Keratinocyte (primary cell): Measurements from ENCODE around the gene FNDC8. TPM values are rescaled to one million over a fixed set of nuclear protein-coding genes. Genes with fewer than 3 reads are reported as not detected.
A peak's percentile ranks its signal among the peaks of the same experiment; 100 is the strongest.

Experiments
- DNase-seq: peaks from one replicate; pipeline ENCODE4 v3.0.0-alpha.2; 2011; ENCODE audit warnings: low read depth, missing footprints, low spot score
- FAIRE-seq: peaks from 2 replicates; lab custom pipeline; 2011; peaks lifted over from hg19 to GRCh38; lab: Jason Lieb, UNC
- H2AFZ ChIP-seq: 2 replicates; pipeline ENCODE4 v1.6.0; 2012; ENCODE audit warnings: low read length, control low read depth, inconsistent platforms; ENCODE audit not compliant: control insufficient read depth
- H3K27ac ChIP-seq: 2 replicates; pipeline ENCODE4 v1.5.1; 2011; ENCODE audit warnings: low read length; ENCODE audit not compliant: control insufficient read depth, insufficient read depth
- H3K27me3 ChIP-seq: 3 replicates; pipeline ENCODE4 v1.6.0; 2011; ENCODE audit warnings: low read length; ENCODE audit not compliant: control insufficient read depth, insufficient read depth; ENCODE audit errors: extremely low read depth
- H3K36me3 ChIP-seq, 2 experiments: 2 replicates in 1 of 2; 3 replicates in 1 of 2; pipeline ENCODE4 v1.5.1; 2011; ENCODE audit warnings: low read length in 2 of 2, mild to moderate bottlenecking in 1 of 2; ENCODE audit not compliant: control insufficient read depth in 2 of 2, insufficient read depth in 2 of 2; ENCODE audit errors: extremely low read depth in 1 of 2
- H3K4me1 ChIP-seq: 3 replicates; pipeline ENCODE4 v1.5.1; 2011; ENCODE audit warnings: low read length; ENCODE audit not compliant: control insufficient read depth, insufficient read depth; ENCODE audit errors: extremely low read depth
- H3K4me2 ChIP-seq: 3 replicates; pipeline ENCODE4 v1.6.0; 2011; ENCODE audit warnings: low read depth, low read length; ENCODE audit not compliant: control insufficient read depth, insufficient read depth; ENCODE audit errors: extremely low read depth
- H3K4me3 ChIP-seq, 3 experiments: fragments of 200-600 bp in 1 of 3; sonication (generic) in 1 of 3; 2 replicates in 2 of 3; 3 replicates in 1 of 3; pipeline ENCODE4 v1.5.1; 2011 to 2016; ENCODE audit warnings: low read length in 3 of 3, mild to moderate bottlenecking in 3 of 3, control low read depth in 2 of 3, inconsistent platforms in 1 of 3, low read depth in 1 of 3, mixed read lengths in 1 of 3, mixed run types in 1 of 3, moderate library complexity in 1 of 3; ENCODE audit not compliant: control insufficient read depth in 2 of 3, insufficient read depth in 2 of 3; ENCODE audit errors: extremely low read depth in 1 of 3
- H3K79me2 ChIP-seq: 2 replicates; pipeline ENCODE4 v1.6.0; 2012; ENCODE audit warnings: low read length; ENCODE audit not compliant: control insufficient read depth, insufficient read depth
- H3K9ac ChIP-seq: 3 replicates; pipeline ENCODE4 v1.6.0; 2011; ENCODE audit warnings: low read length; ENCODE audit not compliant: control insufficient read depth, insufficient read depth; ENCODE audit errors: extremely low read depth
- H3K9me1 ChIP-seq: 3 replicates; pipeline ENCODE4 v1.6.0; 2011; ENCODE audit warnings: low read length; ENCODE audit not compliant: control insufficient read depth, insufficient read depth; ENCODE audit errors: extremely low read depth
- H3K9me3 ChIP-seq: 2 replicates; pipeline ENCODE4 v1.5.1; 2012; ENCODE audit warnings: low read depth, low read length; ENCODE audit not compliant: control insufficient read depth
- H4K20me1 ChIP-seq: 3 replicates; pipeline ENCODE4 v1.6.0; 2011; ENCODE audit warnings: low read length; ENCODE audit not compliant: control insufficient read depth, insufficient read depth; ENCODE audit errors: extremely low read depth
- EZH2 ChIP-seq: IDR thresholded peaks from one replicate; pipeline ENCODE4 v1.6.1; 2012; ENCODE audit warnings: inconsistent platforms, mild to moderate bottlenecking, low read length, moderate library complexity
- dilution Hi-C: fragments of 300-500 bp; cut with MboI; formaldehyde crosslinking; loops from one replicate; pipeline ENCODE4 v1.7.0; 2020; ENCODE audit warnings: low sequenced_read_pairs; ENCODE audit not compliant: extremely low pct_ligation_motif_present
- polyA plus RNA-seq, 5 experiments: library from polyadenylated mRNA; depleted of rRNA in 3 of 5; stranded (reverse) in 3 of 5; stranded (forward) in 1 of 5; unstranded in 1 of 5; fragments of >200 nt; gene quantifications; 1 replicate in 1 of 5; 2 replicates in 3 of 5; 3 replicates in 1 of 5; pipeline versions ENCODE4 v1.2.1 to v1.2.3, GENCODE V29; 2011 to 2012; ENCODE audit warnings: missing spikeins in 2 of 5, low read depth in 1 of 5, low replicate concordance in 1 of 5
- TF ChIP-seq, protein P1 (sequence below), 3 experiments: IDR thresholded peaks in 1 of 3; conservative IDR thresholded peaks in 1 of 3; optimal IDR thresholded peaks in 1 of 3; 2 replicates in 2 of 3; 3 replicates in 1 of 3; pipeline versions ENCODE3 to v1.5.1; 2011; ENCODE audit warnings: low read length in 3 of 3, mild to moderate bottlenecking in 3 of 3, moderate library complexity in 2 of 3, control low read depth in 1 of 3, inconsistent platforms in 1 of 3; ENCODE audit not compliant: insufficient read depth in 2 of 3; ENCODE audit errors: extremely low read depth in 1 of 3

FNDC8 gene
- polyA plus RNA-seq, 1 donor (not counting 4 experiments of a cell fraction or from before 2014, with no cell fraction given) = not detected

DNA sequence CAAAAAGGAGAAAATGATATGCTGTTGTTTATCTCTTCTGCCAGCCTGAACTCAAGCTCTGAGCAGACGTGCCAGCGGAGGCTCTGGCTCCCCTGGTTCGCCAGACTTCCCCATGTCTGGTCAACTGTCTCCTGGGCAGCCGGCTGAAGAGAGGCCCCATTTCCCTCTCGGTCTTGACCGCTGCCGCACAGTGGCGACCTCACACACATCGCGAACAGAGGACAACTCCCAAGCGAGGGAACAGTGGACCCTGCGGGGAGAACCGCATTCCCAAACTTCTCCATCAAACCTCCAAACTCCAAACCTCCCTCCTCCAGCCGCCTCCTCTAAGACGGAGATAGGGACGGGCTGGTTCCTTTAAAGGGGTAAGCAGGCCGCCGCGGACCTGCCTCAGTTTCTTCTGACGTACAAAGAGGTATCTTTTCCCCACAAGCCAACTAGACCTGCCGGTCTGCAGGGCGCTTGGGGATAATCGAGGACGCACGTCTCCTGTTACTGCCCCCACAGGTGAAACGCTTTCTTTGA, 33.0 kb upstream of the FNDC8 start:
- DNase-seq = no peak
- peaks cover 51% of the 10 kb centered on the region for H3K4me1 ChIP-seq
- peak overlapping the region; percentile 86 to 90 (median 89) for H3K4me3 ChIP-seq
- H3K9ac ChIP-seq = peak overlapping the region; percentile 94
- peak overlapping the region; percentile 63 for H2AFZ ChIP-seq
- TF ChIP-seq, protein P1, sequence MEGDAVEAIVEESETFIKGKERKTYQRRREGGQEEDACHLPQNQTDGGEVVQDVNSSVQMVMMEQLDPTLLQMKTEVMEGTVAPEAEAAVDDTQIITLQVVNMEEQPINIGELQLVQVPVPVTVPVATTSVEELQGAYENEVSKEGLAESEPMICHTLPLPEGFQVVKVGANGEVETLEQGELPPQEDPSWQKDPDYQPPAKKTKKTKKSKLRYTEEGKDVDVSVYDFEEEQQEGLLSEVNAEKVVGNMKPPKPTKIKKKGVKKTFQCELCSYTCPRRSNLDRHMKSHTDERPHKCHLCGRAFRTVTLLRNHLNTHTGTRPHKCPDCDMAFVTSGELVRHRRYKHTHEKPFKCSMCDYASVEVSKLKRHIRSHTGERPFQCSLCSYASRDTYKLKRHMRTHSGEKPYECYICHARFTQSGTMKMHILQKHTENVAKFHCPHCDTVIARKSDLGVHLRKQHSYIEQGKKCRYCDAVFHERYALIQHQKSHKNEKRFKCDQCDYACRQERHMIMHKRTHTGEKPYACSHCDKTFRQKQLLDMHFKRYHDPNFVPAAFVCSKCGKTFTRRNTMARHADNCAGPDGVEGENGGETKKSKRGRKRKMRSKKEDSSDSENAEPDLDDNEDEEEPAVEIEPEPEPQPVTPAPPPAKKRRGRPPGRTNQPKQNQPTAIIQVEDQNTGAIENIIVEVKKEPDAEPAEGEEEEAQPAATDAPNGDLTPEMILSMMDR (optimal IDR thresholded peaks at IDR 0.05 in 1 of 3, IDR thresholded peaks at IDR 0.05 in 1 of 3, conservative IDR thresholded peaks at IDR 0.05 in 1 of 3; ENCODE audit: extremely low read depth in 1 of 3, insufficient read depth in 2 of 3, low read length in 3 of 3) = peak in 1 of 3 experiments; percentile 13
- TF ChIP-seq EZH2 = no peak
- no peaks in the 10 kb centered on the region for H3K36me3 ChIP-seq
- H4K20me1 ChIP-seq = no peaks in the 10 kb centered on the region
- no peaks in the 10 kb centered on the region for H3K9me1 ChIP-seq
- H3K27ac ChIP-seq = peak overlapping the region; percentile 94
- dilution Hi-C loops = no loop called here
- FAIRE-seq = peak; percentile 13
- no peaks in the 10 kb centered on the region for H3K27me3 ChIP-seq
- H3K79me2 ChIP-seq = peaks cover 42% of the 10 kb centered on the region
- H3K4me2 ChIP-seq = peak overlapping the region; percentile 97
- no peaks in the 10 kb centered on the region for H3K9me3 ChIP-seq

DNA sequence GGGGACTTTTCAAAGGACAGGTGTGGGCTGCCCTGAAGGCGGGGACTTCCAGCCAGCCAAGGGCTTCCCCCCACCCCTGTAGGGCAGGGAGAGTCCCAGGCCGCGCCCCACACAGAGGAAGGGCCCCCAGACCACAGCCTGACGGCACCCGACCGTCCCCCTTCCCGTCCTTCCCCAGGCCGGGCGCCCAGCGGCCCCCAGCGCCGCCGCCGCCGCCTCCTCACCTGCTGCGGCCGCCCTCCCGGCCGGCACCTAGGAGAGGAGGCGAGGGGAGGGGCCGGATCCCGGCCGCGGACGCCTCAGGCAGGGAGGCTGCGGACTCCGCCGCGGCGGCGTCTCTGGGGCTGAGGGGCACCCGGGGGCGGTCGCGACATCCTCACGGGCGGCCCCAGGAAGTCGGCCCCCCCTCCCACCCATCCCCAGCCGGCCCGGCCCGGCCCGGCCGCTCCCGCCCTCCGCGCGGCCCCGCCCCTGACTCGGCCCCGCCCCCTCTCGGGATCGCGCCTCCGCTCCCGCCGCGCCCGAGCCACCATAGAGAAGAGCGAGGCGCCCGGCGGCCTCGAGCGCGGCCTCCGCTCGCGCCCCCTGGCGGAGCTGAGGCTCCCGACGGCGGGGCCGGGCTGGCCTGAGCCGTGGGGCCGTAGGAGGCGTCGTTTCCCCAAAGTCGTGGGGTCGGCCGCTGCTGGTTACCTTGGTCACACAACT, 32.4 kb upstream of the FNDC8 start:
- Histone ChIP-seq H3K4me3 (peak overlapping the region; percentile 86 to 90 (median 89)), H4K20me1 (no peaks in the 10 kb centered on the region), H3K36me3 (no peaks in the 10 kb centered on the region), H3K27me3 (no peaks in the 10 kb centered on the region), H3K79me2 (peaks cover 38% of the 10 kb centered on the region), H3K27ac (peak overlapping the region; percentile 94), H3K4me2 (peak overlapping the region; percentile 97), H3K9ac (peak overlapping the region; percentile 94), H3K9me1 (no peaks in the 10 kb centered on the region), H3K9me3 (no peaks in the 10 kb centered on the region), H3K4me1 (peaks cover 45% of the 10 kb centered on the region), H2AFZ (peak overlapping the region; percentile 96)
- DNase-seq (no peak), FAIRE-seq (no peak)
- no peak for TF ChIP-seq EZH2
- TF ChIP-seq, protein P1 (optimal IDR thresholded peaks at IDR 0.05 in 1 of 3, IDR thresholded peaks at IDR 0.05 in 1 of 3, conservative IDR thresholded peaks at IDR 0.05 in 1 of 3; ENCODE audit: extremely low read depth in 1 of 3, insufficient read depth in 2 of 3, low read length in 3 of 3) = peak in 2 of 3 experiments; percentile 73 to 74
- dilution Hi-C loops = no loop called here
